ENCODE results near the gene ERLIN1. TPM values are rescaled to one million over a fixed set of nuclear protein-coding genes. Genes with fewer than 3 reads are reported as not detected.

ERLIN1 gene
- total and polyA plus RNA-seq, 2 donors from 2014 or later = 9.0 to 23.7 TPM

DNA sequence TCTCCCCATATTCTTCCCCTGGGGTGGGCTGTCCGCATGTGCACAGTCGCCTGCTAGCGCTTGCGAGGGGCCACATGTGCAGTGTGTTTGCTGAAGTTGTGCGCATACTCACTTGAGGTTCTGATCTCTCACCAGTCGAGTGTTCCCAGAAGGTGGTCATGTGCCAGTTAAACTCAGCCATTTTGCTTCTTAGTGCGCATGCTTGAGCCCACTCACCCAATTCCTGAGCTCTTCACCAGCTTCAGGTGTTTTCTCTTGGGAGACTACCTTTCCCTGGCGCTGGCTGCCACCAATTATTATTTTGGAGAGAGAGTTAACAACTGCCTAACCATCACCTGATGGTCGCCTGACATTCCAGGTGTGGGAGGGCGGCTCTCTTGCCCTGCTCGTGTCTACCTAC, 79.0 kb downstream of the ERLIN1 start:
- Histone ChIP-seq H3K9me3 (ENCODE audit: control insufficient read depth in 2 of 3, insufficient read depth in 1 of 3, low read length in 3 of 3) (no peaks in the 10 kb centered on the region), H3K27ac (ENCODE audit: low read depth in 2 of 2, low read length in 2 of 2) (no peak overlapping the region), H3K9ac (ENCODE audit: low read length in 3 of 3) (no peak overlapping the region), H3K4me3 (ENCODE audit: low read length in 3 of 3) (no peak overlapping the region), H3K4me1 (ENCODE audit: control insufficient read depth in 2 of 3, insufficient read depth in 2 of 3, low read depth in 1 of 3, low read length in 3 of 3) (no peaks in the 10 kb centered on the region), H3K27me3 (ENCODE audit: control insufficient read depth, insufficient read depth, low read length) (no peaks in the 10 kb centered on the region), H3K36me3 (ENCODE audit: control insufficient read depth in 2 of 3, insufficient read depth in 3 of 3, low read length in 3 of 3) (no peaks in the 10 kb centered on the region)
- TF ChIP-seq, protein P1, sequence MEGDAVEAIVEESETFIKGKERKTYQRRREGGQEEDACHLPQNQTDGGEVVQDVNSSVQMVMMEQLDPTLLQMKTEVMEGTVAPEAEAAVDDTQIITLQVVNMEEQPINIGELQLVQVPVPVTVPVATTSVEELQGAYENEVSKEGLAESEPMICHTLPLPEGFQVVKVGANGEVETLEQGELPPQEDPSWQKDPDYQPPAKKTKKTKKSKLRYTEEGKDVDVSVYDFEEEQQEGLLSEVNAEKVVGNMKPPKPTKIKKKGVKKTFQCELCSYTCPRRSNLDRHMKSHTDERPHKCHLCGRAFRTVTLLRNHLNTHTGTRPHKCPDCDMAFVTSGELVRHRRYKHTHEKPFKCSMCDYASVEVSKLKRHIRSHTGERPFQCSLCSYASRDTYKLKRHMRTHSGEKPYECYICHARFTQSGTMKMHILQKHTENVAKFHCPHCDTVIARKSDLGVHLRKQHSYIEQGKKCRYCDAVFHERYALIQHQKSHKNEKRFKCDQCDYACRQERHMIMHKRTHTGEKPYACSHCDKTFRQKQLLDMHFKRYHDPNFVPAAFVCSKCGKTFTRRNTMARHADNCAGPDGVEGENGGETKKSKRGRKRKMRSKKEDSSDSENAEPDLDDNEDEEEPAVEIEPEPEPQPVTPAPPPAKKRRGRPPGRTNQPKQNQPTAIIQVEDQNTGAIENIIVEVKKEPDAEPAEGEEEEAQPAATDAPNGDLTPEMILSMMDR (IDR thresholded peaks at IDR 0.05; ENCODE audit: borderline replicate concordance, extremely low read depth, insufficient read depth) = no peak
- intact Hi-C loops (cut with DNase I) = no loop called here
- FAIRE-seq (no peak), DNase-seq (no peak)

DNA sequence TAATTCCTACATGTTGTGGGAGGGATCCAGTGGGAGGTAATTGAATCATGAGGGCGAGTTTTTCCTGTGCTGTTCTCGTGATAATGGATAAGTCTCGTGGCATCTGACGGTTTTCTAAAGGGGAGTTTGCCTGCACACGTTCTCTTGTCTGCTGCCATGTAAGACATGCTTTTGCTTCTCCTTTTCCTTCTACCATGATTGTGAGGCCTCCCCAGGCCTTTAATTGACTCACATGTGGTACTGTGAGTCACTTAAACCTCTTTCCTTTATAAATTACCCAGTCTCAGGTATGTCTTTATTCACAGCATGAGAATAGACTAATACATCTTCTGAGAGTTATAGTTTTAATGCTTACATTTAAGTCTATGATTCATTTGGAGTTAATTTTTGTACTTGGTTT, 81.5 kb downstream of the ERLIN1 start:
- intact Hi-C loops (cut with DNase I) = no loop called here
- Histone ChIP-seq H3K27me3 (ENCODE audit: control insufficient read depth, insufficient read depth, low read length) (no peaks in the 10 kb centered on the region), H3K36me3 (ENCODE audit: control insufficient read depth in 2 of 3, insufficient read depth in 3 of 3, low read length in 3 of 3) (no peaks in the 10 kb centered on the region), H3K9me3 (ENCODE audit: control insufficient read depth in 2 of 3, insufficient read depth in 1 of 3, low read length in 3 of 3) (no peaks in the 10 kb centered on the region), H3K27ac (ENCODE audit: low read depth in 2 of 2, low read length in 2 of 2) (no peak overlapping the region), H3K4me3 (ENCODE audit: low read length in 3 of 3) (no peak overlapping the region), H3K4me1 (ENCODE audit: control insufficient read depth in 2 of 3, insufficient read depth in 2 of 3, low read depth in 1 of 3, low read length in 3 of 3) (no peaks in the 10 kb centered on the region), H3K9ac (ENCODE audit: low read length in 3 of 3) (no peak overlapping the region)
- FAIRE-seq = no peak
- DNase-seq = no peak
- TF ChIP-seq, protein P1 (IDR thresholded peaks at IDR 0.05; ENCODE audit: borderline replicate concordance, extremely low read depth, insufficient read depth) = no peak

DNA sequence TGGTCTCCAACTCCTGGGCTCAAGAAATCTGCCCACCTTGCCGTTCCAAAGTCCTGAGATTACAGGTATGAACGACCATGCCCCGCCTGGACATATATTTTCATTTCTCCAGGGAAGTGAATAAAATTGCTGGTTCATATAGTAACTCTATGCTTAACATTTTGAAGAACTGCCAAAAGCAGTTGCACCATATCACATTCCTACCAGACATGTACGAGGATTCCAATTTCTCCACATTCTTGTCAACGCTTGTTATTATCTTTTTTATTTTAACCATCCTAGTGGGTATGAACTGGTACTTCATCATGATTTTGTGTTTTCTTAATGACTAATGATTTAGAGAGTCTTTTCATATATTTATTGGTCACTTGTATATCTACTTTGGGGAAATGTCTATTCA, 82.2 kb downstream of the ERLIN1 start:
- intact Hi-C loops (cut with DNase I) = no loop called here
- TF ChIP-seq, protein P1 (IDR thresholded peaks at IDR 0.05; ENCODE audit: borderline replicate concordance, extremely low read depth, insufficient read depth) = no peak
- Histone ChIP-seq H3K27ac (ENCODE audit: low read depth in 2 of 2, low read length in 2 of 2) (no peak overlapping the region), H3K9ac (ENCODE audit: low read length in 3 of 3) (no peak overlapping the region), H3K4me1 (ENCODE audit: control insufficient read depth in 2 of 3, insufficient read depth in 2 of 3, low read depth in 1 of 3, low read length in 3 of 3) (no peaks in the 10 kb centered on the region), H3K36me3 (ENCODE audit: control insufficient read depth in 2 of 3, insufficient read depth in 3 of 3, low read length in 3 of 3) (no peaks in the 10 kb centered on the region), H3K4me3 (ENCODE audit: low read length in 3 of 3) (no peak overlapping the region), H3K27me3 (ENCODE audit: control insufficient read depth, insufficient read depth, low read length) (no peaks in the 10 kb centered on the region), H3K9me3 (ENCODE audit: control insufficient read depth in 2 of 3, insufficient read depth in 1 of 3, low read length in 3 of 3) (no peaks in the 10 kb centered on the region)
- no peak for FAIRE-seq
- no peak for DNase-seq
